Purkinje cell (primary cell): ENCODE data around the gene GLI2. TPM values are rescaled to one million over a fixed set of nuclear protein-coding genes. Genes with fewer than 3 reads are reported as not detected.

Experiments
- polyA plus RNA-seq: library from polyadenylated mRNA; unstranded; fragments of >200 nt; fragmentation: Nextera tagmentation; gene quantifications from 2 replicates; pipeline ENCODE4 v1.2.1, GENCODE V29; 2014

GLI2 gene
- 0.19 and 0.83 TPM in 2 replicates for polyA plus RNA-seq

DNA sequence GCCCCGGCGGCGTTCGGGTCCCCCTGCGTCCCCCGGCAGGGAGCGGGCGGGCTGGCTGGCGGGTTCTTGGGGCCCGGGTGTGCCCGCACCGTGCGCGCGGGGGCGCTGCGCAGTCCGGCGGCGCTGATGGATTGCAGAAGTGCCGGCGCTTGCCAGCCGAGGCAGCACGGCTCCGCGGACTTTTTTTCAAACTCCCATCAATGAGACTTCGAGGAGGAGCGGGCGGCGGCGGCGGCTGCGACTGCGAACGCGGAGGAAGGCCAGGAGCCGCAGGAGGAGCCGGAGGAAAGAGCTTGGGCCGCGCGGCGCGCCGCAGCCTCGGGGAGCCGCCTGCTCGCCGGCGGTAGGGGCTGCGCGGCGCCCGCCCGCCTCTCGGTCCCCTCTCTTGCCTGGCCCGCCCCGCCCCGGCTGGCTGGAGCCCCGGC, at the start of gene GLI2:
GLI2 (plus strand) TSS at position 123 of the 425 bp plus-strand sequence. CDS start 61,453 bp downstream, outside the sequence.

